Fibroblast of lung (primary cell): ENCODE results near the gene TMEM94.

Source experiments
- EZH2 ChIP-seq: IDR thresholded peaks from 2 replicates; pipeline ENCODE4 v1.5.1; 2012; ENCODE audit warnings: low read length, control low read depth, mild to moderate bottlenecking; ENCODE audit errors: missing control alignments
- TF ChIP-seq, protein P1 (sequence below), 2 donors: IDR thresholded peaks in 1 of 2; conservative IDR thresholded peaks in 1 of 2; 1 replicate in 1 of 2; 2 replicates in 1 of 2; pipeline ENCODE4 v1.5.1; 2011 to 2012; ENCODE audit warnings: low read length in 2 of 2, control low read depth in 1 of 2, inconsistent platforms in 1 of 2, low read depth in 1 of 2, mild to moderate bottlenecking in 1 of 2

DNA sequence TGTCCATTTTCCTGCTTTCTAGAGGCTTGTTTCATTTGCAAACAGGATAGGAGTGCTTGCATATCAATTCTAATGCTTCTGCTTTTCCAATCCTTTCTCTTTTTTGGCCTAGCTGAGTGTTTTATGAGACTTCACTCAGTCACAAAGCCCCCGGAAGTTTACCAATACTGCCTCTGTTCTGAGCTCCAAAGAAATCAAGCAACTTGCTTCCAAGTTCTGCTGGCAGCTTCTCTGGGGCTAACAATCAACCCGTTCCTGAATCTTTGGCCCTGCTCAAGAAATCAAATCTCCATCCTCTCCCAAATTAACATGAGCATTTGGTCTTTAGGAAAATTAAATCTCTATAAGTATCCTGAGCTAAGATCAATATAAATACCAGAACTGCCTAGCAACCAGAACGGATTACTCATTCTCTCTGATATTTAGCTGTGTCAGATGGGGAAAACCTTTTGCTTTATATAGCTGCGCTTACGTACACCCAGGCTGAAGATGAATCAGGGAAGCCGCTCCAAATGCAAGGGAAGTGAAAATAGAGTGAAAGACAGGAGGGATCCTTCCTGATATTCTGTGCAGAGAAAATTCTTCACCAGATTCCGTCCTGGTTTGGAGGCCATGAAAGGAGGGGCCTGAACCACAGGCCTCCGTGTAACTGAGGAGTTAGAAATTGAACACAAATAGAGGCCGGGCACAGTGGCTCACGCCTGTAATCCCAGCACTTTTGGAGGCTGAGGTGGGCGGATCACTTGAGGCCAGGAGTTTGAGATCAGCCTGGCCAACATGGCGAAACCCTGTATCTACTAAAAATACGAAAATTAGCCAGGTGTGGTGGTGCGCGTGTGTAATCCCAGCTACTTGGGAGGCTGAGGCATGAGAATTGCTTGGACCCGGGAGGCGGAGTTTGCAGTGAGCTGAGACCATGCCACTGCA, 27.6 kb upstream of the TMEM94 start:
- TF ChIP-seq, protein P1, sequence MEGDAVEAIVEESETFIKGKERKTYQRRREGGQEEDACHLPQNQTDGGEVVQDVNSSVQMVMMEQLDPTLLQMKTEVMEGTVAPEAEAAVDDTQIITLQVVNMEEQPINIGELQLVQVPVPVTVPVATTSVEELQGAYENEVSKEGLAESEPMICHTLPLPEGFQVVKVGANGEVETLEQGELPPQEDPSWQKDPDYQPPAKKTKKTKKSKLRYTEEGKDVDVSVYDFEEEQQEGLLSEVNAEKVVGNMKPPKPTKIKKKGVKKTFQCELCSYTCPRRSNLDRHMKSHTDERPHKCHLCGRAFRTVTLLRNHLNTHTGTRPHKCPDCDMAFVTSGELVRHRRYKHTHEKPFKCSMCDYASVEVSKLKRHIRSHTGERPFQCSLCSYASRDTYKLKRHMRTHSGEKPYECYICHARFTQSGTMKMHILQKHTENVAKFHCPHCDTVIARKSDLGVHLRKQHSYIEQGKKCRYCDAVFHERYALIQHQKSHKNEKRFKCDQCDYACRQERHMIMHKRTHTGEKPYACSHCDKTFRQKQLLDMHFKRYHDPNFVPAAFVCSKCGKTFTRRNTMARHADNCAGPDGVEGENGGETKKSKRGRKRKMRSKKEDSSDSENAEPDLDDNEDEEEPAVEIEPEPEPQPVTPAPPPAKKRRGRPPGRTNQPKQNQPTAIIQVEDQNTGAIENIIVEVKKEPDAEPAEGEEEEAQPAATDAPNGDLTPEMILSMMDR (conservative IDR thresholded peaks at IDR 0.05 in 1 of 2, IDR thresholded peaks at IDR 0.05 in 1 of 2; ENCODE audit: low read depth in 1 of 2, low read length in 2 of 2): no peak
- no peak for TF ChIP-seq EZH2
